ENCODE results near the gene LAMA3. TPM values are rescaled to one million over a fixed set of nuclear protein-coding genes. Genes with fewer than 3 reads are reported as not detected.

LAMA3 gene
- total and polyA plus RNA-seq, 2 donors (not counting 3 experiments of a cell fraction or from before 2014, with no cell fraction given): 2.6 to 12.3 TPM

DNA sequence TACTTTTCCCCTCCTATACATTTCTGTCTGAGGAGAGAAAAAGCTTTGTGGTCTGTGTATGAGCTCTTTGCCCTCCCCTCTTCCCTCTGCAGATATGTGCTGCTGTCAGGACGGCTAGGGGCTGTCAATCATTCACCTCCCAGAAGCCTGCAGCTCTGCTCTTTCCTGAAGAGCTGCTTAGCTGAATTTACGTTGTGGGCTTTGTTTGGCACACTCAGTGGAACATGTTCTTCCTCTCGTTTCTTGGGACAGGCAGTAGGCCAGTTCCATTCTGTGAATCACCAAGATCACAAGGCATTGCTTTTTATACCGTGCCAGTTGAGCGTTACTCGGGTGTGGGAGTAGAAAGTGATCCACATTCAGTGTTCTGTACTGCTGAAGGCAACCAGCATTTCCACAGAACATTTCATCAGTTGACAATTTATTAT, 136.7 kb downstream of the LAMA3 start:
- intact Hi-C loops (cut with micrococcal nuclease) (loop anchor here (5.0 kb wide), 1 partner anchor 91 kb away; no protein-coding TSS in a partner anchor), dilution Hi-C loops (cut with MboI; ENCODE audit: extremely low pct_ligation_motif_present, low sequenced_read_pairs) (no loop called here)
- CTCF ChIA-PET: interaction anchor here (0.6 to 4.9 kb wide), 3 partner anchors 9 to 93 kb away, joined by 3 to 28 read pairs (median 5); no protein-coding TSS in a partner anchor
- no peak overlapping the region for H3K27ac ChIP-seq (ENCODE audit: insufficient read depth, low read depth, low read length)
- no TSS peak for BruUV-seq (replicated peaks)
- POLR2A ChIA-PET: no interaction called here
- no peak overlapping the region for H3K4me2 ChIP-seq (ENCODE audit: insufficient read depth, low read length)
- no peaks in the 10 kb centered on the region for H4K20me1 ChIP-seq (replicated peaks; ENCODE audit: control insufficient read depth, extremely low read depth, insufficient read depth, low read length)
- H3K9me1 ChIP-seq (replicated peaks; ENCODE audit: control insufficient read depth, extremely low read depth, insufficient read depth, low read length): no peaks in the 10 kb centered on the region
- peak; percentile 4 for FAIRE-seq
- H3K4me3 ChIP-seq (replicated peaks in 1 of 3; ENCODE audit: insufficient read depth in 1 of 3, low read depth in 1 of 3, low read length in 3 of 3): no peak overlapping the region
- no peaks in the 10 kb centered on the region for H3K9me3 ChIP-seq (replicated peaks; ENCODE audit: control insufficient read depth, insufficient read depth, low read length)
- no peak overlapping the region for H2AFZ ChIP-seq (ENCODE audit: low read depth, low read length)
- peaks cover 11% of the 10 kb centered on the region for H3K4me1 ChIP-seq (ENCODE audit: control insufficient read depth, extremely low read depth, insufficient read depth, low read length)
- H3K79me2 ChIP-seq (ENCODE audit: control insufficient read depth, insufficient read depth, low read length): no peaks in the 10 kb centered on the region
- H3K36me3 ChIP-seq (ENCODE audit: control insufficient read depth in 2 of 2, extremely low read depth in 1 of 2, insufficient read depth in 2 of 2, low read length in 2 of 2): no peaks in the 10 kb centered on the region
- H3K27me3 ChIP-seq (ENCODE audit: control insufficient read depth in 2 of 2, insufficient read depth in 2 of 2, low read length in 2 of 2): no peaks in the 10 kb centered on the region
- peak; percentile 89 for DNase-seq (ENCODE audit: low read depth, low spot score)
- TF ChIP-seq POLR2AphosphoS5 (IDR thresholded peaks at IDR 0.05; ENCODE audit: insufficient read depth, low read depth, low read length): no peak
- no peak for TF ChIP-seq MYC (IDR thresholded peaks at IDR 0.05; ENCODE audit: low read depth, low read length)
- TF ChIP-seq, protein P1, sequence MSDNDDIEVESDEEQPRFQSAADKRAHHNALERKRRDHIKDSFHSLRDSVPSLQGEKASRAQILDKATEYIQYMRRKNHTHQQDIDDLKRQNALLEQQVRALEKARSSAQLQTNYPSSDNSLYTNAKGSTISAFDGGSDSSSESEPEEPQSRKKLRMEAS (IDR thresholded peaks at IDR 0.05; ENCODE audit: insufficient read depth, insufficient read length): no peak
- no peak for TF ChIP-seq EZH2 (IDR thresholded peaks at IDR 0.05; ENCODE audit: borderline replicate concordance, low read depth, low read length, severe bottlenecking)
- TF ChIP-seq JUN (IDR thresholded peaks at IDR 0.05; ENCODE audit: borderline replicate concordance, insufficient read depth, insufficient read length, low read depth): no peak
- TF ChIP-seq GATA2 (IDR thresholded peaks at IDR 0.05; ENCODE audit: insufficient read depth, insufficient read length, low read depth, low read length): no peak
- TF ChIP-seq FOS (IDR thresholded peaks at IDR 0.05; ENCODE audit: borderline replicate concordance, insufficient read depth, low read length): no peak
- no peak for TF ChIP-seq POLR2A (IDR thresholded peaks at IDR 0.05; ENCODE audit: low read depth, low read length)
- TF ChIP-seq, protein P2, sequence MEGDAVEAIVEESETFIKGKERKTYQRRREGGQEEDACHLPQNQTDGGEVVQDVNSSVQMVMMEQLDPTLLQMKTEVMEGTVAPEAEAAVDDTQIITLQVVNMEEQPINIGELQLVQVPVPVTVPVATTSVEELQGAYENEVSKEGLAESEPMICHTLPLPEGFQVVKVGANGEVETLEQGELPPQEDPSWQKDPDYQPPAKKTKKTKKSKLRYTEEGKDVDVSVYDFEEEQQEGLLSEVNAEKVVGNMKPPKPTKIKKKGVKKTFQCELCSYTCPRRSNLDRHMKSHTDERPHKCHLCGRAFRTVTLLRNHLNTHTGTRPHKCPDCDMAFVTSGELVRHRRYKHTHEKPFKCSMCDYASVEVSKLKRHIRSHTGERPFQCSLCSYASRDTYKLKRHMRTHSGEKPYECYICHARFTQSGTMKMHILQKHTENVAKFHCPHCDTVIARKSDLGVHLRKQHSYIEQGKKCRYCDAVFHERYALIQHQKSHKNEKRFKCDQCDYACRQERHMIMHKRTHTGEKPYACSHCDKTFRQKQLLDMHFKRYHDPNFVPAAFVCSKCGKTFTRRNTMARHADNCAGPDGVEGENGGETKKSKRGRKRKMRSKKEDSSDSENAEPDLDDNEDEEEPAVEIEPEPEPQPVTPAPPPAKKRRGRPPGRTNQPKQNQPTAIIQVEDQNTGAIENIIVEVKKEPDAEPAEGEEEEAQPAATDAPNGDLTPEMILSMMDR (IDR thresholded peaks at IDR 0.05; ENCODE audit: extremely low read depth in 1 of 2, insufficient read depth in 1 of 2, low read depth in 1 of 2, low read length in 2 of 2): no peak
- H3K9ac ChIP-seq (replicated peaks; ENCODE audit: extremely low read depth, insufficient read depth, low read length): no peak overlapping the region

Data from endothelial cell of umbilical vein (primary cell).